Retinal pigment epithelial cell (primary cell): ENCODE results near the gene SLC17A7.
A peak's percentile ranks its signal among the peaks of the same experiment; 100 is the strongest.

Experiments used
- DNase-seq: peaks from one replicate; pipeline ENCODE4 v3.0.0-alpha.2; 2010; ENCODE audit warnings: low read depth
- H3K4me3 ChIP-seq: 2 replicates; pipeline ENCODE4 v1.5.1; 2011; ENCODE audit warnings: mild to moderate bottlenecking, low read length, control low read depth, moderate library complexity
- CTCF ChIP-seq: conservative IDR thresholded peaks from 2 replicates; pipeline ENCODE4 v1.5.1; 2011; ENCODE audit warnings: low read depth, low read length, control low read depth, inconsistent platforms

The SLC17A7 gene

GRCh38 chr19:49391581-49392399 lies 49.5 kb downstream of the SLC17A7 start:
- DNase-seq, result no peak

GRCh38 chr19:49390929-49391359 lies 50.4 kb downstream of the SLC17A7 start:
- no peak for DNase-seq
- H3K4me3 ChIP-seq, result no peak overlapping the region
- TF ChIP-seq CTCF, result no peak

More at GRCh38 chr19:49391581-49392399, 49.5 kb downstream of the SLC17A7 start:
- TF ChIP-seq CTCF, result peak; percentile 87
- H3K4me3 ChIP-seq, result no peak overlapping the region

GRCh38 chr19:49390131-49390928 lies 51.0 kb downstream of the SLC17A7 start:
- no peak for TF ChIP-seq CTCF
- no peak overlapping the region for H3K4me3 ChIP-seq
- no peak for DNase-seq

- no peak for TF ChIP-seq CTCF
- H3K4me3 ChIP-seq, result no peak overlapping the region
- DNase-seq, result no peak
Observed at GRCh38 chr19:49389406-49389805, 51.9 kb downstream of the SLC17A7 start.

- no peak within 1 kb of the TSS for H3K4me3 ChIP-seq
- TF ChIP-seq CTCF, result no peak
- no peak for DNase-seq
Observed at GRCh38 chr19:49387936-49388372, 53.4 kb downstream of the SLC17A7 start, which contains the start of gene KASH5. Gene KASH5, plus strand, starts transcription at chr19:49388249. Its CDS starts 2,635 bp downstream, at chr19:49390884.

- no peak for DNase-seq
- TF ChIP-seq CTCF, result no peak
- H3K4me3 ChIP-seq, result no peak overlapping the region
Observed at GRCh38 chr19:49383599-49383998, 57.7 kb downstream of the SLC17A7 start.
